Measurements from ENCODE around the gene ATAD3A. TPM values are rescaled to one million over a fixed set of nuclear protein-coding genes. Genes with fewer than 3 reads are reported as not detected.
A peak's percentile ranks its signal among the peaks of the same experiment; 100 is the strongest.
"Not testable (repeated sequence)": the region's sequence is repeated elsewhere in the genome, so short reads cannot be mapped to it uniquely, and the experiment has no call there.

Gene ATAD3A
- total RNA-seq (10 to 100 TPM; 20.3 to 23.3 TPM), total RNA-seq (15.2 to 33.6 reads per million in 2 donors)

GRCh38 chr1:1511533-1512285 is at the start of gene ATAD3A:
ATAD3A (plus strand) TSS chr1:1512162; CDS start chr1:1512269, 107 bp downstream.
- H3K4me1 Mint-ChIP-seq: peaks cover 9% of the 10 kb centered on the region
- peak within 1 kb of the TSS; percentile 95 for H3K27ac Mint-ChIP-seq
- H3K4me3 Mint-ChIP-seq: peak within 1 kb of the TSS; percentile 95
- H3K9me3 ChIP-seq (ENCODE audit: control insufficient read depth, low read length, poor library complexity, severe bottlenecking): no peaks in the 10 kb centered on the region
- ATAC-seq (peak; percentile 94), DNase-seq (peak; percentile 90 to 93 (median 93))
- H3K36me3 Mint-ChIP-seq (ENCODE audit: low read depth): peaks cover 3% of the 10 kb centered on the region
- no peaks in the 10 kb centered on the region for H3K27me3 Mint-ChIP-seq

DNA sequence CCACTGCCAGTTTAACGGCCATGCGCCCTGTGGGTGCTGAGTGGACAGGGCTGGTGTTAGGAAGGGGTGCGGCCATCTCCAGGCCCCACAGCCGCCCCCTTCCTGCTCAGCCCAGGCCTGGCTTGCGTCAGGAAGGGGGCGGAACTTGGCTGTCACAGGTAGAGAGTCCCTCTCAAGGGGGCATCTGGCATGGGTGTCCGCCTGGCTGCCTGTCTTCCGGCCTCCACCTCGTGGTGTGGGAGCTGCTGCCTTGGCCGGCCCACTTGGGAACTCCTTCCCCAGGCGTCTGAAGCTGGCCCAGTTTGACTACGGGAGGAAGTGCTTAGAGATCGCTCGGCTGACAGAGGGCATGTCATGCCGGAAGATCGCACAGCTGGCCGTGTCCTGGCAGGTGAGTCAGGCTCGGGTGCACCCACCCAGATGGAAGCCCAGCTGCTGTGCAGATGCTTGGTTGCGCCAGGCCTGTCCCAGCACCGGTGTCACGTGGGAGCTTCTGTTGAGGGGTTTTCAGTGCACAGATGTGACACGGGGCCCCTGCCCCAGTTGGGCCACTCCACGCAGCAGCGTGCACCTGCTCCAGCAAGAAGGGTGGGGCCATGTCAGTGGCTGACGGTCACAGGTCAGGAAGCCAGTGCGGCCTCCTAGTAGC is 49.5 kb upstream of the ATAD3A start:
- H3K36me3 Mint-ChIP-seq (ENCODE audit: low read depth): no peaks in the 10 kb centered on the region
- ATAC-seq (peak; percentile 76), DNase-seq (no peak)
- H3K27me3 Mint-ChIP-seq: peaks cover 4% of the 10 kb centered on the region
- no peaks in the 10 kb centered on the region for H3K9me3 ChIP-seq (ENCODE audit: control insufficient read depth, low read length, poor library complexity, severe bottlenecking)
- H3K4me3 Mint-ChIP-seq: peak overlapping the region; percentile 74
- H3K4me1 Mint-ChIP-seq: no peaks in the 10 kb centered on the region
- H3K27ac Mint-ChIP-seq: no peak overlapping the region

GRCh38 chr1:1463312-1463711 is 48.6 kb upstream of the ATAD3A start:
- no peak for ATAC-seq
- Mint-ChIP-seq H3K27me3 (peaks cover 4% of the 10 kb centered on the region), H3K36me3 (ENCODE audit: low read depth) (no peaks in the 10 kb centered on the region), H3K4me3 (no peak overlapping the region), H3K27ac (no peak overlapping the region), H3K4me1 (no peaks in the 10 kb centered on the region)
- no peaks in the 10 kb centered on the region for H3K9me3 ChIP-seq (ENCODE audit: control insufficient read depth, low read length, poor library complexity, severe bottlenecking)
- no peak for DNase-seq

- ATAC-seq: not testable (repeated sequence)
Observed at GRCh38 chr1:1468196-1468985, 43.6 kb upstream of the ATAD3A start.

GRCh38 chr1:1470626-1471388 is 41.2 kb upstream of the ATAD3A start:
- peak; percentile 24 for ATAC-seq
- no peak for DNase-seq
- no peaks in the 10 kb centered on the region for H3K9me3 ChIP-seq (ENCODE audit: control insufficient read depth, low read length, poor library complexity, severe bottlenecking)
- peak overlapping the region; percentile 82 for H3K27ac Mint-ChIP-seq
- H3K27me3 Mint-ChIP-seq: no peaks in the 10 kb centered on the region
- H3K4me1 Mint-ChIP-seq: peaks cover 13% of the 10 kb centered on the region
- peak overlapping the region; percentile 91 for H3K4me3 Mint-ChIP-seq
- H3K36me3 Mint-ChIP-seq (ENCODE audit: low read depth): no peaks in the 10 kb centered on the region

More at GRCh38 chr1:1468196-1468985, 43.6 kb upstream of the ATAD3A start:
- H3K27me3 Mint-ChIP-seq; H3K9me3 ChIP-seq (ENCODE audit: control insufficient read depth, low read length, poor library complexity, severe bottlenecking); H3K27ac Mint-ChIP-seq; H3K36me3 Mint-ChIP-seq (ENCODE audit: low read depth); DNase-seq; H3K4me3 Mint-ChIP-seq: not testable (repeated sequence)
- H3K4me1 Mint-ChIP-seq: peaks cover 10% of the 10 kb centered on the region

GRCh38 chr1:1471389-1472052 is 40.4 kb upstream of the ATAD3A start, which contains the start of gene ATAD3B:
ATAD3B (plus strand) TSS chr1:1471765; CDS start chr1:1471885, 120 bp downstream.
- Mint-ChIP-seq H3K36me3 (ENCODE audit: low read depth) (no peaks in the 10 kb centered on the region), H3K27me3 (no peaks in the 10 kb centered on the region), H3K4me1 (peaks cover 13% of the 10 kb centered on the region), H3K4me3 (peak within 1 kb of the TSS; percentile 91), H3K27ac (peak within 1 kb of the TSS; percentile 82)
- DNase-seq (peak; percentile 82 to 85 (median 84)), ATAC-seq (peak; percentile 97)
- no peaks in the 10 kb centered on the region for H3K9me3 ChIP-seq (ENCODE audit: control insufficient read depth, low read length, poor library complexity, severe bottlenecking)

DNA sequence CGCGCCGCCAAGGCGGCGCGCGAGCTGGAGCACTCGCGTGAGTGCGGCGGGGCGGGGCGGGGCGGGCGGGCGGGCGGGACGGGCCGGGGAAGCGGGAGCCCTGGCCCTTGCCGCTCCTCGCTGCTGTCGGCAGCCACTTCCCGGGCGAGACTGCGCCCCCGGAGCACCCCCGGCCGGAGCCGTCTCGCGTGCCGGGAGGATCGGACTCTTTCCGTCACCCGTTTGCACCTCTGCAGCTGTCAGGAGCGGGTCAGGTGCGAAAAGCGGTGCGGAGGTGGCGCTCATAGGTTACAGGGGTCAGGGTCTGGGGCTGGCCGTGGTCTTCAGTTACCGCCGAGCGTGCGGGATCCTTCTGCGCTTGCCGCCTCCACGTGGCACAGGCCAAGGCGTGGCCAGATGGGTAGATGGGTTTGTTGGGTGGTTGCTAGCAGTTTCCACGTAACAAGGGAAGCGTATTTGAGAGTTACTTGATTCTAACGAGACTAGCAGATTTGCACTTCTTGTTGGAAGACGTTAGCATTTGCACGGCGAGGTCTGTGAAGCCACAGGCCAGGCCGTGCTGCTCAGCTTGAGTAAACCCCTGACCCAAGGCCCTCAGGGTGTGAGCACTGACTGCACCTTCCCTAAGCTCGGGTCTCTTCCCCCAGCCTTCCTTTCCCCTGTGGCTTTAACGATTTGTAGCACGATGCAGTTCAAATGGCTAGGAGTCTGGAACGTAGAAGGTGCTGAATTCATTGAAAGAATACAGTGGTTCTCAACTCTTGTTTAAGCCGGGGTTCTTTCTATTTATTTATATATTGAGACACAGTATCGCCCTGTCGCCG is 39.7 kb upstream of the ATAD3A start:
- Mint-ChIP-seq H3K4me1 (peaks cover 13% of the 10 kb centered on the region), H3K4me3 (peak overlapping the region; percentile 75), H3K27ac (peak overlapping the region; percentile 41)
- H3K36me3 Mint-ChIP-seq (ENCODE audit: low read depth); H3K27me3 Mint-ChIP-seq; DNase-seq; H3K9me3 ChIP-seq (ENCODE audit: control insufficient read depth, low read length, poor library complexity, severe bottlenecking): not testable (repeated sequence)
- peak; percentile 45 for ATAC-seq

DNA sequence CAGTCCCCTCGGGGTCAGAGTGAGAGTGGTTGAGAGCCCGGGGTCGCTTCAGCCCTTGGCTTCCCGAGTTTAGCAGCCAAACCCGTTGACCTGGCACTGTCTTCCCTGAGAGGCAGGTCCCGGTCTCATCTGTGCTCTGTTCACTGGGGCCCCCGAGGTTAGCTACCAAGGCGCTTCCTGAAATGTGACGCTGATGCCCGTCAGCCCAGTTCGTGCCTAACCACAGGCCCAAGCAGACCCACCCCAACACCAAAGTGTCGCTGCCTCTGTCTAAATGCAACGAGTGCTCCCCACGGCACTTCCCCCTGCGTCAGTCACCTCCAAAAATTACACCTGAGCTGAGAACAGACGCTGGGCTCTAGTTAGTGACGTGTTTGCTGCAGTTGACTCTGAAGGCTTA is 36.0 kb upstream of the ATAD3A start:
- not testable (repeated sequence) for DNase-seq; H3K4me1 Mint-ChIP-seq; ATAC-seq; H3K27me3 Mint-ChIP-seq; H3K9me3 ChIP-seq (ENCODE audit: control insufficient read depth, low read length, poor library complexity, severe bottlenecking); H3K4me3 Mint-ChIP-seq; H3K27ac Mint-ChIP-seq; H3K36me3 Mint-ChIP-seq (ENCODE audit: low read depth)

DNA sequence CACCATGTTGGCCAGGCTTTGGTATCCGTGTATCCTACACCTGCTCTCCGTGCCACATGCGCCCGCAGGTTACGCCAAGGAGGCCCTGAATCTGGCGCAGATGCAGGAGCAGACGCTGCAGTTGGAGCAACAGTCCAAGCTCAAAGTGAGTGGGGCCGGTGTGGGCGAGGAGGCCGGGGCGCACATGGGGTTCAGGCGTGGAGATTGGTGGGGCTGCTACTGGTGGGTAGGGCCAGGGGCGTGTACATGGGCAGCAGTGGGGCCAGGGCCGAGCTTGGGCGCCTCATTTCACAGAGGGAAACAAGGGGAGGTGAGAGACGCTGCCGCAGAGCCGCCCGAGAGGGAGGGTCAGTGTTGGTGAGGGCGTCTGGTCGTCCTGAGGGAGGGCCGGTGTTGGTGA is 34.8 kb upstream of the ATAD3A start:
- no peak for DNase-seq
- Mint-ChIP-seq H3K27ac (no peak overlapping the region), H3K4me3 (no peak overlapping the region), H3K4me1 (peaks cover 5% of the 10 kb centered on the region), H3K27me3 (no peaks in the 10 kb centered on the region), H3K36me3 (ENCODE audit: low read depth) (peaks cover 6% of the 10 kb centered on the region)
- ATAC-seq: no peak
- no peaks in the 10 kb centered on the region for H3K9me3 ChIP-seq (ENCODE audit: control insufficient read depth, low read length, poor library complexity, severe bottlenecking)

DNA sequence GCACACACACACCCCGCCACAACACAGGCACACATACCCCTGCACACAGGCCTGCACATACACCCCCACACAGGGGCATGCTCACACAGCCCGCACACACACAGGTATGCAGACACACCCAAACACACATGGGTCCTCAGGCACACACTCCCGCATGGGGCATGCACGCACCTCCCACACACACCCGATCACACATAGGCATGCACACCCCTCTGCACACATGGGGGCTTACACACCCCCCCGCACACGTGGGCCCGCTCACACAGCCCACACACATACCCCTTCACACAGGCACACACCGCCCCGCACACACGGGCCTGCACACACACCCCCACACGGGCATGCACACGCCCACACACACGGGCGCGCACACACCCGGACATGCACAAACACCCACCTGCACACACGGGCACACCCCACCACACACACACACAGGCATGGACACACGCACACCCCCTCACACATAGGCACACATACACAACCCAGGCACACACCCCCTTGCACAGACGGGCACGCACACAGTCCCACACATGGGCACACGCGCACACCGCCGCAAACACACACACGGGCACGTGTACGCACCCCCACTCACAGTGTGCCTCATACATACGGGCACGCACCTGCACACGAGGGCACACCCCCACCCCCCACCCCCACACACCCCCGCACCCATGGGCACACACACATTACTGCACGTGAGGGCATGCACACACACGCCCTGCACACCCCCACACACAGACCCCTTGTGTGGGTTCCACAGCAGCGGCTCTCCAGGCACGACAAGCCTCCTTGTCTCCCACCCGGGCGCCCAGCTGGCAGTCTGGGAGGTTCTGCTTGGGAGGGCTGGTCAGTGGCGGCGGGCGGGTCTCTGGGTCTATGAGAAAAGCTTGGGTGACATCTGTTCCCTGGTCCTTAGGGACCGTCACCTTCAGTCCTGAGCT is 32.1 kb upstream of the ATAD3A start:
- Mint-ChIP-seq H3K4me1 (peaks cover 3% of the 10 kb centered on the region), H3K4me3 (peak overlapping the region; percentile 64), H3K36me3 (ENCODE audit: low read depth) (peaks cover 6% of the 10 kb centered on the region), H3K27me3 (no peaks in the 10 kb centered on the region), H3K27ac (no peak overlapping the region)
- no peak for ATAC-seq
- no peaks in the 10 kb centered on the region for H3K9me3 ChIP-seq (ENCODE audit: control insufficient read depth, low read length, poor library complexity, severe bottlenecking)
- no peak for DNase-seq

- not testable (repeated sequence) for DNase-seq; H3K27me3 Mint-ChIP-seq; H3K36me3 Mint-ChIP-seq (ENCODE audit: low read depth); H3K27ac Mint-ChIP-seq; H3K4me3 Mint-ChIP-seq; H3K9me3 ChIP-seq (ENCODE audit: control insufficient read depth, low read length, poor library complexity, severe bottlenecking); H3K4me1 Mint-ChIP-seq; ATAC-seq
Observed at GRCh38 chr1:1480488-1480867, 31.5 kb upstream of the ATAD3A start.
